GM18907 (cell line): ENCODE data around the gene BICDL2.

Experiments
- ATAC-seq: cut with Tn5 transposase; IDR thresholded peaks from one replicate; pipeline ENCODE4 v1.9.1; 2021; ENCODE audit warnings: mild to moderate bottlenecking, moderate library complexity; ENCODE audit not compliant: unreplicated experiment

The BICDL2 gene

GRCh38 chr16:2987286-2987685, 49.5 kb downstream of the BICDL2 start:
- no peak for ATAC-seq

GRCh38 chr16:2986623-2987188, 50.0 kb downstream of the BICDL2 start:
- ATAC-seq: no peak

GRCh38 chr16:2985893-2986355, 50.8 kb downstream of the BICDL2 start:
- ATAC-seq: no peak

GRCh38 chr16:2985462-2985861, 51.3 kb downstream of the BICDL2 start:
- ATAC-seq: no peak

GRCh38 chr16:2983706-2984136, 53.0 kb downstream of the BICDL2 start:
- ATAC-seq: no peak

- no peak for ATAC-seq
Observed at GRCh38 chr16:2982402-2982801, 54.3 kb downstream of the BICDL2 start.

GRCh38 chr16:2981899-2982250, 54.9 kb downstream of the BICDL2 start:
- ATAC-seq: no peak

GRCh38 chr16:2981177-2981898, 55.4 kb downstream of the BICDL2 start:
- no peak for ATAC-seq

- ATAC-seq: peak; percentile 70
Observed at GRCh38 chr16:2980227-2981176, 56.2 kb downstream of the BICDL2 start, which contains the start of gene PKMYT1. Gene PKMYT1 (minus strand): TSS chr16:2980446. CDS start chr16:2979657, 789 bp downstream.

GRCh38 chr16:2979669-2980226, 57.0 kb downstream of the BICDL2 start:
- ATAC-seq: peak; percentile 8
